HepG2 (cell line): Measurements from ENCODE around the gene KCTD19. TPM values are rescaled to one million over a fixed set of nuclear protein-coding genes. Genes with fewer than 3 reads are reported as not detected.

Experiments used
- CREB1 ChIP-seq, 2 experiments: fragments of 450-650 bp in 1 of 2; IDR thresholded peaks; 2 replicates each; pipeline ENCODE4 v1.6.1; 2016 to 2017; ENCODE audit warnings: control low read depth in 1 of 2, mild to moderate bottlenecking in 1 of 2, missing compliant biosample characterization in 1 of 2, missing genetic modification characterization in 1 of 2
- CSRNP1 ChIP-seq: sonication (generic); formaldehyde crosslinking; IDR thresholded peaks from 2 replicates; pipeline ENCODE4 v1.8.1; 2023; ENCODE audit warnings: mild to moderate bottlenecking, missing genetic modification reagents
- DBP ChIP-seq: sonication (generic); formaldehyde crosslinking; IDR thresholded peaks from 2 replicates; pipeline ENCODE4 v1.4.0; 2020; ENCODE audit warnings: missing genetic modification reagents; ENCODE audit errors: not compliant biosample characterization
- DMAP1 ChIP-seq: IDR thresholded peaks from 2 replicates; pipeline ENCODE4 v1.6.1; 2016
- EEA1 ChIP-seq: sonication (generic); formaldehyde crosslinking; IDR thresholded peaks from 2 replicates; pipeline ENCODE4 v1.5.1; 2020; ENCODE audit warnings: mild to moderate bottlenecking, missing genetic modification reagents, borderline replicate concordance
- ETS1 ChIP-seq: sonication (generic); formaldehyde crosslinking; IDR thresholded peaks from 2 replicates; pipeline ENCODE4 v1.4.0; 2020; ENCODE audit warnings: missing genetic modification reagents
- GLI4 ChIP-seq: sonication (generic); formaldehyde crosslinking; IDR thresholded peaks from 2 replicates; pipeline ENCODE4 v1.5.1; 2020; ENCODE audit warnings: missing genetic modification reagents, mild to moderate bottlenecking, moderate library complexity, borderline replicate concordance
- ISL2 ChIP-seq: sonication (generic); formaldehyde crosslinking; IDR thresholded peaks from 2 replicates; pipeline ENCODE4 v1.5.0; 2020; ENCODE audit warnings: missing genetic modification reagents
- KLF15 ChIP-seq: sonication (generic); formaldehyde crosslinking; IDR thresholded peaks from 2 replicates; pipeline ENCODE4 v1.8.1; 2023; ENCODE audit warnings: borderline replicate concordance, mild to moderate bottlenecking, inconsistent platforms, missing genetic modification reagents, mixed read lengths
- MEF2D ChIP-seq: sonication (generic); formaldehyde crosslinking; IDR thresholded peaks from 2 replicates; pipeline ENCODE4 v1.5.1; 2020; ENCODE audit warnings: mild to moderate bottlenecking, missing genetic modification reagents
- SIN3A ChIP-seq: IDR thresholded peaks from 2 replicates; pipeline ENCODE4 v1.6.1; 2011; ENCODE audit warnings: low read depth, mild to moderate bottlenecking, control low read depth, low read length, borderline replicate concordance
- ZNF12 ChIP-seq: sonication (generic); formaldehyde crosslinking; IDR thresholded peaks from 2 replicates; pipeline ENCODE4 v1.5.0; 2020; ENCODE audit warnings: missing genetic modification reagents
- ZNF20 ChIP-seq: sonication (generic); formaldehyde crosslinking; IDR thresholded peaks from 2 replicates; pipeline ENCODE4 v1.4.0; 2020; ENCODE audit warnings: mild to moderate bottlenecking, moderate library complexity, missing genetic modification reagents
- ZNF24 ChIP-seq: fragments of 450-650 bp; IDR thresholded peaks from 2 replicates; pipeline ENCODE4 v1.6.1; 2017; ENCODE audit warnings: antibody characterized with exemption, mild to moderate bottlenecking
- ZNF260 ChIP-seq: sonication (generic); formaldehyde crosslinking; IDR thresholded peaks from 2 replicates; pipeline ENCODE4 v1.4.0; 2020; ENCODE audit warnings: missing genetic modification reagents, low read depth, mild to moderate bottlenecking, borderline replicate concordance
- ZNF30 ChIP-seq: sonication (generic); formaldehyde crosslinking; IDR thresholded peaks from 2 replicates; pipeline ENCODE4 v1.5.0; 2020; ENCODE audit warnings: mild to moderate bottlenecking, missing genetic modification reagents
- ZNF329 ChIP-seq: sonication (generic); formaldehyde crosslinking; IDR thresholded peaks from 2 replicates; pipeline ENCODE4 v1.9.0; 2021; ENCODE audit warnings: low read depth, mild to moderate bottlenecking, missing genetic modification reagents
- ZNF331 ChIP-seq: sonication (generic); formaldehyde crosslinking; IDR thresholded peaks from 2 replicates; pipeline ENCODE4 v1.4.0; 2020; ENCODE audit warnings: missing genetic modification reagents
- ZNF468 ChIP-seq: sonication (generic); formaldehyde crosslinking; IDR thresholded peaks from 2 replicates; pipeline ENCODE4 v1.8.0; 2022; ENCODE audit warnings: mild to moderate bottlenecking, moderate library complexity, missing genetic modification reagents
- ZNF576 ChIP-seq: sonication (generic); formaldehyde crosslinking; IDR thresholded peaks from 2 replicates; pipeline ENCODE4 v1.4.0; 2020; ENCODE audit warnings: mild to moderate bottlenecking, missing genetic modification reagents
- ZNF670 ChIP-seq: sonication (generic); formaldehyde crosslinking; IDR thresholded peaks from 2 replicates; pipeline ENCODE4 v1.8.0; 2022; ENCODE audit warnings: mild to moderate bottlenecking, missing genetic modification reagents, borderline replicate concordance
- ZNF770 ChIP-seq: sonication (generic); formaldehyde crosslinking; IDR thresholded peaks from 2 replicates; pipeline ENCODE4 v1.5.0; 2020; ENCODE audit warnings: mild to moderate bottlenecking, missing genetic modification reagents
- polyA plus RNA-seq, 8 experiments: library from polyadenylated mRNA; depleted of rRNA in 3 of 8; stranded (reverse) in 7 of 8; unstranded in 1 of 8; fragments of >200 nt; fragmentation: Illumina TruSeq in 4 of 8; extraction: Trizol in 4 of 8; gene quantifications; 2 replicates each; pipeline versions ENCODE4 v1.2.1 to v1.2.3, GENCODE V29; 2011 to 2016; ENCODE audit warnings: low read depth in 4 of 8, missing spikeins in 1 of 8, mixed read lengths in 1 of 8; ENCODE audit not compliant: insufficient read depth in 1 of 8
- total RNA-seq, 5 experiments: library from RNA; depleted of rRNA; stranded (reverse); fragments of >200 nt; fragmentation: Illumina TruSeq; extraction: Trizol; gene quantifications; 2 replicates each; pipeline ENCODE4 v1.2.3, GENCODE V29; 2016; ENCODE audit warnings: low read depth in 1 of 5
- TF ChIP-seq, protein P1 (sequence below): sonication (generic); formaldehyde crosslinking; IDR thresholded peaks from 2 replicates; pipeline ENCODE4 v1.8.0; 2022; ENCODE audit warnings: missing genetic modification reagents, low read depth, mild to moderate bottlenecking, borderline replicate concordance

The KCTD19 gene
- total and polyA plus RNA-seq, 2 of the 13 experiments (the other 11 are each of a cell fraction or from before 2014, with no cell fraction given): not detected

- TF ChIP-seq GLI4 (CRISPR knock-in tag): no peak
- peak; percentile 73 for TF ChIP-seq ZNF770 (CRISPR knock-in tag)
- TF ChIP-seq ZNF329 (CRISPR knock-in tag): peak; percentile 89; the same call in 1 of the 2 replicates
- TF ChIP-seq ZNF24: no peak
- TF ChIP-seq ZNF468 (CRISPR knock-in tag): peak; percentile 90; the same call in 1 of the 2 replicates
- no peak for TF ChIP-seq ISL2 (CRISPR knock-in tag)
- TF ChIP-seq MEF2D (CRISPR knock-in tag): no peak
- TF ChIP-seq DBP: no peak
- TF ChIP-seq DMAP1 (CRISPR knock-in tag): no peak
- TF ChIP-seq ZNF331 (CRISPR knock-in tag): no peak; the same call in 1 of the 2 replicates
- no peak for TF ChIP-seq ZNF20
- TF ChIP-seq ETS1: no peak; the same call in 1 of the 2 replicates
- no peak; the same call in 1 of the 2 replicates for TF ChIP-seq ZNF670
- TF ChIP-seq CREB1 (IDR thresholded peaks at IDR 0.05): no peak
- TF ChIP-seq CREB1 (CRISPR knock-in tag; IDR thresholded peaks at IDR 0.05): no peak
- TF ChIP-seq KLF15 (CRISPR knock-in tag): no peak
- TF ChIP-seq ZNF260 (CRISPR knock-in tag): no peak
- TF ChIP-seq, protein P1, sequence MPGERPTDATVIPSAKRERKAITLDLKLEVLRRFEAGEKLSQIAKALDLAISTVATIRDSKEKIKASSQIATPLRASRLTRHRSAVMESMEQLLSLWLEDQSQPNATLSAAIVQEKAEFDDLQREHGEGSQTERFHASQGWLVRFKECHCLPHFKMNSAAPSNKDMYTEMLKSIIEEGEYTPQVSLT (CRISPR knock-in tag): no peak
- no peak for TF ChIP-seq ZNF12
- 0 out of 2 replicates have a peak, but pooled peaks have one; percentile 55 for TF ChIP-seq ZNF30
- peak; percentile 55; the same call in 1 of the 2 replicates for TF ChIP-seq CSRNP1 (CRISPR knock-in tag)
- peak; percentile 84; the same call in 1 of the 2 replicates for TF ChIP-seq EEA1 (CRISPR knock-in tag)
- TF ChIP-seq ZNF576 (CRISPR knock-in tag): peak; percentile 52
- peak; percentile 65; the same call in 1 of the 2 replicates for TF ChIP-seq SIN3A
Measured at GRCh38 chr16:67279296-67280089, 47.0 kb downstream of the KCTD19 start, which contains the start of gene PLEKHG4 (continued).
